GM12891 (cell line): ENCODE data around the gene LHX4.

Experiments used
- DNase-seq: peaks from one replicate; pipeline ENCODE4 v3.0.0; 2011; ENCODE audit warnings: low spot score; ENCODE audit not compliant: insufficient read length
- FAIRE-seq: peaks from 2 replicates; lab custom pipeline; 2011; peaks lifted over from hg19 to GRCh38; lab: Jason Lieb, UNC
- PAX5 ChIP-seq: IDR thresholded peaks from 2 replicates; pipeline ENCODE4 v1.6.1; 2011; ENCODE audit warnings: low read length, moderate library complexity, mild to moderate bottlenecking; ENCODE audit not compliant: insufficient read depth, severe bottlenecking
- POLR2A ChIP-seq: IDR thresholded peaks from 2 replicates; pipeline ENCODE4 v1.6.1; 2011; ENCODE audit warnings: low read depth, low read length, control low read depth
- POLR2AphosphoS5 ChIP-seq: IDR thresholded peaks from 2 replicates; pipeline ENCODE4 v1.6.1; 2011; ENCODE audit warnings: low read depth, low read length, control low read depth
- POU2F2 ChIP-seq: IDR thresholded peaks from 2 replicates; pipeline ENCODE4 v1.6.1; 2011; ENCODE audit warnings: low read depth, mild to moderate bottlenecking, control low read depth, low read length, moderate library complexity
- SPI1 ChIP-seq: IDR thresholded peaks from 2 replicates; pipeline ENCODE4 v1.6.1; 2011; ENCODE audit warnings: low read depth, low read length, control low read depth
- TAF1 ChIP-seq: IDR thresholded peaks from 2 replicates; pipeline ENCODE4 v1.6.1; 2011; ENCODE audit warnings: low read depth, low read length, control low read depth

Gene LHX4

GRCh38 chr1:180254854-180255253 lies 24.8 kb downstream of the LHX4 start:
- TF ChIP-seq POLR2AphosphoS5 (no peak), TAF1 (no peak), POLR2A (no peak), SPI1 (no peak), POU2F2 (no peak), PAX5 (no peak)
- FAIRE-seq (no peak), DNase-seq (no peak)

- DNase-seq, result no peak
- no peak for TF ChIP-seq POLR2A
- TF ChIP-seq SPI1, result no peak
- no peak for TF ChIP-seq PAX5
- no peak for TF ChIP-seq POLR2AphosphoS5
- TF ChIP-seq POU2F2, result no peak
- TF ChIP-seq TAF1, result no peak
- no peak for FAIRE-seq
Observed at GRCh38 chr1:180255536-180256340, 25.7 kb downstream of the LHX4 start.

- DNase-seq (no peak), FAIRE-seq (no peak)
- TF ChIP-seq POLR2A (no peak), POLR2AphosphoS5 (no peak)
Observed at GRCh38 chr1:180256341-180257027, 26.4 kb downstream of the LHX4 start.

DNA sequence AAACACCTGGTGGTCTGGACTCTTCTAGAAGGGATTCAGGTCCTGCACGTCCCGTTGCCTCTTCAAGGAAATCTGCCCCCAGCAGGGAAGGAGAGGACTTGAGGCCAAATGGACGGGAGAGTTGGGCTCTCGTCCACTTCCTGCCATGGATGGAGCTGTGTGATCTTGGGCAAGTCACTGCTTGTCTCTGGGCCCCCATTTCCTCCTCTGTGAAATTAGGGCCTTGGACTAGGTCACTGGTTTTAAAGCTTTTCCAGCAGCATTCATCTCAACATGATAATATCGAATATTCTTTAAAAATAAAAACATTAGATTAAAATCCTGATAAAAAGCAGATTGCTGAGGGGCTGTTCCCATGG lies 26.9 kb downstream of the LHX4 start:
- no peak for FAIRE-seq
- no peak for DNase-seq
- TF ChIP-seq PAX5 (no peak), POLR2AphosphoS5 (no peak), POU2F2 (no peak), POLR2A (no peak), SPI1 (no peak), TAF1 (no peak)

DNA sequence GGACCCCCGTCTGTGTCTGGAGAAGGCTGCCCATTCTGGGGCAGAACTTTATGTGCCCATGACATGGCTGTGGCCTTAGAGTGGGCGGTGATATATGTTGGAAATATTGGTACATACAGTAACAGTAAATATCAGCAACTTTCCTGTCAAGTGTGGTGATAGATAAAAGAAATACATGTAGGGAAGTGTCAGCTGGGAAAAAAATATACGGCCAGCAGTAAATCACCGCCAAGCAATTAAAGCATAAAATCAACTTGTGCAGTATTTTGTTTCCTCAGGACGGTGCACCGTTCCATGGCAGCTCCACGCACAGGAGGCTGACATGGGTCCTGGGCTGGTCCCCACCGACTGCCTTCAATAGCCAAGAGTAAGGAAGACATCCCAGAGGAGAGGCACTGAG lies 27.4 kb downstream of the LHX4 start:
- TF ChIP-seq SPI1 (no peak), POU2F2 (no peak), POLR2A (no peak), PAX5 (no peak), TAF1 (no peak), POLR2AphosphoS5 (no peak)
- FAIRE-seq, result no peak
- no peak for DNase-seq

GRCh38 chr1:180258290-180258689 lies 28.2 kb downstream of the LHX4 start:
- DNase-seq, result no peak
- TF ChIP-seq POLR2A (no peak), SPI1 (no peak), TAF1 (no peak), POLR2AphosphoS5 (no peak), PAX5 (no peak), POU2F2 (no peak)
- no peak for FAIRE-seq

DNA sequence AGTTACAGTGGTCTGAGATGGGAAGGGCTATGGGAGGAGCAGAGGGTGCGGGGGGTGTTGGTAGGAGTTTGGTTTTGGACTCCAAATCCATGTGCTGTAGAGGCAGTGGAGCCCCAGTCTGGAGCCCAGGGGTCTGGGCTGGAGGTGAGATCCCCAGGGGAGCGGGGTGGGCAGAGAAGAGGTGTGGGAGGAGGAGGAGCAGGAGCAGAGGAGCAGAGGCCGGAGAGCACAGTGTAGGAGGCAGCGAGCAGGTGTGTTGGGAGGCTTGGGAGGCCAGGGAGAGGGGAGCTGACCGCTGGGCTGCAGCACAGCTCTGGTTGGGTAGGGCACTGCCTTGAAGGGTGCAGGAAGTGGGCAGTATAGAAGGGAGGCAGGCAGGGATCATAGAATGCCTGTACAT lies 28.9 kb downstream of the LHX4 start:
- FAIRE-seq (no peak), DNase-seq (no peak)
- TF ChIP-seq TAF1 (no peak), SPI1 (no peak), POLR2AphosphoS5 (no peak), POLR2A (no peak), POU2F2 (no peak), PAX5 (no peak)

DNA sequence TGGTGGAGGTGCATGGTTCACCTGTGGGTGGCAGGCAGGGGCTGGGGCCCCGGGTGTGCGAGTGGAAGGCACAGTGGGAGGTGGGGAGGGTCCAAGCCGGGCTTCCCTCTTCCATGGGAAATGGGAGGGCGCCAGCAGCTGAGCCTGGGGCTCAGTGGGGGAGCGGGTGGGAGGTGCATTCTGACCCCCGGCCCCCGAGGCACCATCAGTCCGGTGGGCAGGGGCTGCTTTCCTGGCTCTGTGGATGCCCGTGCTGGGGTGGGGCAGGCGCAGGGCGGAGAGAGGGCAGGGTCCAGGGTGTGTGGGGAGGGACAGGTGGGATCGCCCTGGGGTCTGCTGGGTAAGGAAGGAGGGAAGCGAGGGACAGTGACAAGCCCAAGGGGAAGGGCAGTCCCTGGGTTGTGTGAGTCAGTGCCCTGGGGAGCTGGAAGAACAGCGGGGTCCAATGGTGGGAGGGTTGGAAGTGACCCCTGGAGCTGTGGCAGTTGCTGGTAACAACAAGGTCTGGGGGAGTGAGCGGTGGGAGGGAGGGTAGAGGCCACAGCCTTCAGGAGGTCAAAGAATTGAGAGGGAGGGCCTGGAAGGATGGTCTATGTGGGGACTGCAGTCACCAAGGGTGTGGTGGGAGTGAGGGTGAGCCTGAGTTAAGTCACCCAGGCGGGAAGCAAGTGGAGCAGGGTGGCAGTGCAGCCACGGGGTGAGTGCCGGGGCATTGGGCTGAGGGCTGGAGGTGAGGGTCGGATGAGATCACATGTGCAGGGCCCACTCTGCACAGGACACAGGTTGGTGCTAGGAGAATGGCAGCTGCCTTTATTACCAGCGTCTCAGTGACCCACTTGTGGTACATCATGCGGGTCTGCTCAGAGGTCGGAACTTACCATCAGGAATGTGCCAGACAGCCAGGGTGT lies 29.6 kb downstream of the LHX4 start:
- TF ChIP-seq SPI1 (no peak), POLR2AphosphoS5 (no peak), TAF1 (no peak), POLR2A (no peak), PAX5 (no peak)
- FAIRE-seq, result no peak
- DNase-seq, result no peak

- no peak for TF ChIP-seq SPI1
- TF ChIP-seq POLR2AphosphoS5, result no peak
- TF ChIP-seq TAF1, result no peak
- no peak for TF ChIP-seq POU2F2
- no peak for TF ChIP-seq PAX5
- no peak for TF ChIP-seq POLR2A
- no peak for FAIRE-seq
- DNase-seq, result no peak
Observed at GRCh38 chr1:180260541-180260940, 30.5 kb downstream of the LHX4 start.
